Measurements from ENCODE around the gene KIF23.
A peak's percentile ranks its signal among the peaks of the same experiment; 100 is the strongest.

Gene KIF23

DNA sequence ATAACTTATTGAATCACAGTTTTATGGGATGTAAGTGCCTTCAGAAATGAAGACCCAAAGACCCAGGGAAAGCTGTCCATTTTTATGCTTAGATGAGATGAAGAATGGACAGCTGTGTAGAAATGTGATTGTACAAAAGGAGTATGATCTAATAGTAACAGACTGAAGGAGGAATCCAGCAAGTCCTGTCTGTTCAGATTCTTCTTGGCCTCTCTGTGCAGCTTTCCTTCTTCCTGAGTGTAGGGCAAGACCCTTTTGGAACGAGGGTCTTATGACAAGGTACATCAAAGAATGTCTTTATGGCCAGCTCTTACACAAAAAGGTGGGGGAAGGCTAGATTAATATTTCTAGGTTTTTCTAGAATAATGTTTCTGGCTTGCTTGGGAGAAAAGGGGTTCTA, 1.4 kb upstream of the KIF23 start:
- 100% methylated on average over 1 of the region's 1 CpG for WGBS
- Histone ChIP-seq H3K4me1 (ENCODE audit: insufficient read depth, low read length) (peaks cover 9% of the 10 kb centered on the region), H3K27ac (ENCODE audit: low read depth, low read length) (no peak overlapping the region)

DNA sequence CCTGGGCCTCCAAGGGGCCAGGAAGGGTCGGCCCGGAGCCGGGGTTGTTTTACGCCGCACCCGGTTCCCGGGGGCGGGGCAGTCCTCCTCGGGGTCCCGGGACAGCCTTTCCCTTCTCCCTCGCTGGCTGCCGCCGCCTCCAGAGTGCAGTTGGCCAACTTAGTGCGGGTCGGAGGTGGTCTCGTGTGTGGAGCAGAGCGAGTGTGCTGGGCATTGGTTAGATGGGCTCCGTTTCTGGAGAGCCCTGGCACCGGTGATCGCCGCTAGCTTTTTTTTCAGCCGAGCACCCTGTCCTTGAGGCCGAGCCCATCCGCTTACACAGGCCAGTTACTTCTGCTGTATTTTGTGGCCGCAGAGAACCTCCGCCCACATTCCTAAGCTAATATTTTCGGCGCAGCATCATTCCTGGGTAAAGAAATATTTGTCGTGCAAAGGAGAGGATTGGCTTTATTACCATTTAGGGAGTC, 585 bp downstream of the KIF23 start:
- Histone ChIP-seq H3K4me1 (ENCODE audit: insufficient read depth, low read length) (peaks cover 9% of the 10 kb centered on the region), H3K9ac (ENCODE audit: low read depth, low read length) (peak overlapping the region; percentile 79), H3K27me3 (ENCODE audit: insufficient read depth, low read length) (0 out of 2 replicates have a peak, but pooled peaks cover 2% of the 10 kb centered on the region), H3K9me3 (ENCODE audit: insufficient read depth, low read depth, low read length) (no peaks in the 10 kb centered on the region), H3K27ac (ENCODE audit: low read depth, low read length) (peak overlapping the region; percentile 92; the same call in 1 of the 2 replicates), H3K36me3 (ENCODE audit: insufficient read depth, low read length) (peaks cover 38% of the 10 kb centered on the region), H3K4me3 (ENCODE audit: low read length) (peak overlapping the region; percentile 83)
- WGBS, result under 1% methylated on average over 29 of the region's 29 CpGs

More for the DNA sequence above, 1.4 kb upstream of the KIF23 start:
- 0 out of 2 replicates have a peak, but pooled peaks cover 2% of the 10 kb centered on the region for H3K27me3 ChIP-seq (ENCODE audit: insufficient read depth, low read length)
- H3K4me3 ChIP-seq (ENCODE audit: low read length), result no peak overlapping the region
- H3K9ac ChIP-seq (ENCODE audit: low read depth, low read length), result no peak overlapping the region
- H3K9me3 ChIP-seq (ENCODE audit: insufficient read depth, low read depth, low read length), result no peaks in the 10 kb centered on the region
- peaks cover 18% of the 10 kb centered on the region for H3K36me3 ChIP-seq (ENCODE audit: insufficient read depth, low read length)

DNA sequence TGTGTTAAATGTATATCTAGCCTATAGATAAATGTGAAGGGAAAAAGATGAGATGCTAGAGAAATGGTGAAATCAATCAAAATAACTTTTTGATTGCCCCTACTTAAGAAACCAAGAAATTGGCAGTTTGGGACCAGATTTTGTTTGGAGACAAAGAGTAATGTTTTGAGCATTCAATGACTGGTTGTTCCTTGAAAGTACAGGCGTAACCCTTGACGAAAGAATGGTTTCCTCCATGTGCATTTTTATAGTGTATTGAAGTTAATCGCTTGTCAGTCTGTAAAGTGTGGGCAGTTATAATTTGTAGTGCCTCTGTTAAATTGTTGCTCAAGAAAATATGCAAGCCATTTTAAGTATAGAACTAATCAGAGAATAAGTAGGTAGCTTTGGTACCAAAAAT, 1.2 kb downstream of the KIF23 start:
- no peak overlapping the region for H3K27ac ChIP-seq (ENCODE audit: low read depth, low read length)
- peaks cover 45% of the 10 kb centered on the region for H3K36me3 ChIP-seq (ENCODE audit: insufficient read depth, low read length)
- no peaks in the 10 kb centered on the region for H3K9me3 ChIP-seq (ENCODE audit: insufficient read depth, low read depth, low read length)
- peaks cover 9% of the 10 kb centered on the region for H3K4me1 ChIP-seq (ENCODE audit: insufficient read depth, low read length)
- peak overlapping the region; percentile 79; the same call in 1 of the 2 replicates for H3K9ac ChIP-seq (ENCODE audit: low read depth, low read length)
- H3K27me3 ChIP-seq (ENCODE audit: insufficient read depth, low read length), result 0 out of 2 replicates have a peak, but pooled peaks cover 2% of the 10 kb centered on the region
- H3K4me3 ChIP-seq (ENCODE audit: low read length), result peak overlapping the region; percentile 83
- 36% methylated on average over 3 of the region's 3 CpGs for WGBS

DNA sequence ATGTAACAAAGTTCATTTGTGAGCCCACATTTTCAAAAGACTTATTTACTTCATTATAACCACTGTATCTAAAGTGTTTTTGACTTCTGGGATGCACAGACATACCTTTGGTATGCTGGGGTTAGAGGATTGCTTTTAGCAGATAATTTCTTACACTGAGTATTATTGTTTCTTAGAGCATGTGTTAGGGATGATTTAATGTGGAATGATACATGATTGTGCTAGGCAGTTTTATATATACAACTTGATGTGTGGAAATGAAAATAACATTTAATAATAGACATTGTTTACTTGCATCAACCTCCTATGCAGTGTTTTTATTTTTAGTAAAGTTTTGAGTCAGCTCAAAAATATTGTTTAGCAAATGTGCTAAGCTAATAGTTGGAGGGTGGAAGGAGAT, 3.4 kb downstream of the KIF23 start:
- Histone ChIP-seq H3K9ac (ENCODE audit: low read depth, low read length) (no peak overlapping the region), H3K4me1 (ENCODE audit: insufficient read depth, low read length) (peaks cover 9% of the 10 kb centered on the region), H3K9me3 (ENCODE audit: insufficient read depth, low read depth, low read length) (no peaks in the 10 kb centered on the region), H3K36me3 (ENCODE audit: insufficient read depth, low read length) (peaks cover 66% of the 10 kb centered on the region), H3K4me3 (ENCODE audit: low read length) (no peak overlapping the region), H3K27ac (ENCODE audit: low read depth, low read length) (no peak overlapping the region), H3K27me3 (ENCODE audit: insufficient read depth, low read length) (0 out of 2 replicates have a peak, but pooled peaks cover 2% of the 10 kb centered on the region)

DNA sequence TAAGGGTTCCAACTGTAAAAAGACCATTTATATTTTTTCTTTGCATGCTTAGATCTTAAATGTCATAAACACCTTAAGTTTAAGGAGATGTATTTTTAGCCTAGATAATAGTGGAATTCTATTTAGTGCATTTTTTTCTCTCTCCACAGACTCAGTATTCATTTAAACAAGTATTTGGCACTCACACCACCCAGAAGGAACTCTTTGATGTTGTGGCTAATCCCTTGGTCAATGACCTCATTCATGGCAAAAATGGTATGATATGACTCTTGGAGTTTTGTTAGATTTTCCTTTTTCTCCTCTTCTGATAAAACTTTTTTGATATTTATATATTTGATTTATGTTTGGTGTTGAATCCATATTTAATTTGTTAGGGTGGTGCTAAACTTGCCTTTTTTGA, 7.3 kb downstream of the KIF23 start:
- H3K27me3 ChIP-seq (ENCODE audit: insufficient read depth, low read length), result no peaks in the 10 kb centered on the region
- no peak overlapping the region for H3K27ac ChIP-seq (ENCODE audit: low read depth, low read length)
- no peak overlapping the region for H3K4me3 ChIP-seq (ENCODE audit: low read length)
- H3K4me1 ChIP-seq (ENCODE audit: insufficient read depth, low read length), result no peaks in the 10 kb centered on the region
- H3K9me3 ChIP-seq (ENCODE audit: insufficient read depth, low read depth, low read length), result no peaks in the 10 kb centered on the region
- H3K9ac ChIP-seq (ENCODE audit: low read depth, low read length), result no peak overlapping the region
- peaks cover 95% of the 10 kb centered on the region for H3K36me3 ChIP-seq (ENCODE audit: insufficient read depth, low read length)

DNA sequence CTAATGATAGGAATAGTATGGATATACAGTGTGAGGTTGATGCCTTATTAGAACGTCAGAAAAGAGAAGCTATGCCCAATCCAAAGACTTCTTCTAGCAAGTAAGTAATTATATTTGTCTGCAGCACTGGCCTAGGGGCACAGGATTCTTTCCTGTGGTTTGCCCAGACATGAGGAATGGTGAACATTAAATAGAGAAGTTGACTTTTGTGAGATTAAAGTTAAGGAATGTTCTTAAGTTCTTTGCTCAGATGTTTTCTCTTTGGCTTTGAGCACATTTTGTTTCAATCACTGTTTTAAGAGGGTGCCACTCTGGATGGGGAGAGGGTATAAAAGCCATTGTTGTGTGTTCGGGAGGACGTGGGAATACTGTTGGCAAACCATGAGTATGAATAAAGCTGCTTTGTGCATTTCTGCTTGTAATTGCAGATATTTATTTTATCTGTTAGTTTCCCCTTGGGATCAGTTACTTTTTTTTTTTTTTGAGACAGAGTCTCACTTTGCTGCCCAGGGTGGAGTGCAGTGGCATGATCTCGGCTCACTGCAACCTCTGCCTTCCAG, 8.3 kb downstream of the KIF23 start:
- Histone ChIP-seq H3K4me3 (ENCODE audit: low read length) (no peak overlapping the region), H3K27me3 (ENCODE audit: insufficient read depth, low read length) (no peaks in the 10 kb centered on the region), H3K9me3 (ENCODE audit: insufficient read depth, low read depth, low read length) (no peaks in the 10 kb centered on the region), H3K9ac (ENCODE audit: low read depth, low read length) (no peak overlapping the region), H3K36me3 (ENCODE audit: insufficient read depth, low read length) (peaks cover 98% of the 10 kb centered on the region), H3K27ac (ENCODE audit: low read depth, low read length) (no peak overlapping the region), H3K4me1 (ENCODE audit: insufficient read depth, low read length) (no peaks in the 10 kb centered on the region)
- 92% methylated on average over 4 of the region's 4 CpGs for WGBS

DNA sequence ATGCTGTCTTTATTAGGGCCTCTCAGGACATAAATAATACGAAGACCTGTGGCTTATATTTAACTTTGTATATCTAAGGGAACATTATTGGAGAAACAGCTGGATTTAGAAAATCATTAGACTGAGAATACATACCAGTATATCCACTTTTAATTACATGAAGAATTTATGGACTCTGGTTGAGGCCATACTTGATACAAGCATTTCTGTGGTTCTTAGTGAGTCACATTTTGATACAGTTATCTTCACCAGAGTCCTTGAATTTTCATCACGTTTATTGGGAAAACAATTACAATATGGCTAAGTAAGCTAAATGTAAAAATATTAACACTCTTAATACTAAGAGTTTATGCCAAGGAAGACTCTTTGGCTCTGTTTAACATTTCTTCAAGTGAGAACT, 9.9 kb downstream of the KIF23 start:
- Histone ChIP-seq H3K9me3 (ENCODE audit: insufficient read depth, low read depth, low read length) (no peaks in the 10 kb centered on the region), H3K36me3 (ENCODE audit: insufficient read depth, low read length) (peaks cover 97% of the 10 kb centered on the region), H3K27me3 (ENCODE audit: insufficient read depth, low read length) (no peaks in the 10 kb centered on the region)

DNA sequence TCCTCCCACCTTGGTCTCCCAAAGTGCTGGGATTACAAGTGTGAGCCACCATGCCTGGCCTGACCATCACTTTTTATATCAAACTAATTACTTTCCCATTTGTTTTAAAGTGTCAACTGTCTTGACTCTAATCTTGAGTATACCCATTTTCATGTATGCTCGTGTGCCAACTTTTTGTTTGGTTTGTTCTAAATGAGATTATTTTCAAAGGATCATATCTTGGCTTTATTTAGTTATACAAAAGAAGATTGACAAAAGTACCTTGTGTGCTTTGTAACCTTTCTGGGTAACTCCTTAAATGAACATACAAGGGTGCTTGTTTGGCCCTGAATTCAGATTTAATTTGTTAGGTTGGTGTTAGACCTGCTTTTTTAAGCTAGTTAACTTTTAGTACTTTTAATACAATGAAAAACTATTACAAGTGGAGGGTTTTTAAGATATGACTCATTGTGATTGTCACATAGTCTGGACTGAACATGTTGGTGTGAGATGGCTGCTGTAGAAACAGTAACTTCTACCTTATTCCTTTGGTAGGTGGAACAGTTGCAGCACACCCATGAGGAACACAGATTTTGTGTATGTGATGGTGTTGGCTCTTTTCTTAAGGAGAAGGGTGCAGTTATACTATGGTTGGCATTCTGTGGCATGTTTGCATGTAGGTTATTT, 10.7 kb downstream of the KIF23 start:
- Histone ChIP-seq H3K4me1 (ENCODE audit: insufficient read depth, low read length) (no peaks in the 10 kb centered on the region), H3K9ac (ENCODE audit: low read depth, low read length) (no peak overlapping the region), H3K27ac (ENCODE audit: low read depth, low read length) (no peak overlapping the region), H3K4me3 (ENCODE audit: low read length) (no peak overlapping the region), H3K36me3 (ENCODE audit: insufficient read depth, low read length) (peaks cover 97% of the 10 kb centered on the region), H3K9me3 (ENCODE audit: insufficient read depth, low read depth, low read length) (no peaks in the 10 kb centered on the region), H3K27me3 (ENCODE audit: insufficient read depth, low read length) (no peaks in the 10 kb centered on the region)
- WGBS, result 100% methylated on average over 1 of the region's 1 CpG

More for the DNA sequence above, 9.9 kb downstream of the KIF23 start:
- H3K4me1 ChIP-seq (ENCODE audit: insufficient read depth, low read length), result no peaks in the 10 kb centered on the region
- H3K27ac ChIP-seq (ENCODE audit: low read depth, low read length), result no peak overlapping the region
- WGBS, result no CpG with 5 or more reads among the region's 2 CpGs
- no peak overlapping the region for H3K9ac ChIP-seq (ENCODE audit: low read depth, low read length)
- H3K4me3 ChIP-seq (ENCODE audit: low read length), result no peak overlapping the region

DNA sequence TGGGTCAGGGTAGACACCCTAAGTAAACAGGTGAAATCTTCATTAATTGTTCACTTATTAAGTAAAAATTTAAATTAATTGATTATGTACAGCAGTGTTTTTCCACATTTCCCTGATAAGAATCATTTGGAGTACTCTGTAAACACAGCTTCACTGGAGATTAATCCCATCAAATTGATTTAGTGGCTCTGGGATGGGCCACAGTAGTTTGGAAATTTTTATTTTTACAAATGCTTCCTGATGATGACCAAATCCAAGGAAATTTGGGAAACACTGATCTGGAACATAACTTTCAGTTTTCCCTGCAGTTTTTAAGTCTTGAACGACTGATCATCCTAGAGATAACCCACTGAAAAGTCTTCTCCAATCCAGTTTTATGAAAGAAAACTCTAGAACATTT, 19.7 kb downstream of the KIF23 start:
- WGBS, result 94% methylated on average over 1 of the region's 1 CpG
- Histone ChIP-seq H3K9ac (ENCODE audit: low read depth, low read length) (no peak overlapping the region), H3K27me3 (ENCODE audit: insufficient read depth, low read length) (no peaks in the 10 kb centered on the region), H3K9me3 (ENCODE audit: insufficient read depth, low read depth, low read length) (no peaks in the 10 kb centered on the region), H3K27ac (ENCODE audit: low read depth, low read length) (no peak overlapping the region), H3K4me3 (ENCODE audit: low read length) (no peak overlapping the region), H3K4me1 (ENCODE audit: insufficient read depth, low read length) (no peaks in the 10 kb centered on the region), H3K36me3 (ENCODE audit: insufficient read depth, low read length) (peaks cover 98% of the 10 kb centered on the region)

DNA sequence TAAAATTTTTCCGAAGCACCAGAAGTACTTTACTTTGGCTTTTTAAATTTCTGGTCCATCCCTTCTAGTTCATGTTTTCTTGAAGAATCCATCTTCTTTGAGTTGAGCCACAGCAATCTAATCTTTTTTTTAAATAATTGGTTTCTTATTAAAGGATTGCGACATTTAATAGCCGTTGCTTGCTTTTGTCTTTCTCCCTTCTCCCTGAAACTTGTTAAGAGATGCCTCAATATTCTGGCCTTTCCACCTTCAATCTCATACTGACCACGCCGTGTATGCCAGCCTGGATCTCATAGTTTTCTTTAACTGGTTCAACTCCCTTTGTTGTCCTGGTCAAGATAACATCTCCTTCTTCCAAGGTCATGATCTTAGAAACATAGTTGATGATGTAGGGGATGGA, 20.1 kb downstream of the KIF23 start:
- Histone ChIP-seq H3K9ac (ENCODE audit: low read depth, low read length) (no peak overlapping the region), H3K27ac (ENCODE audit: low read depth, low read length) (no peak overlapping the region), H3K4me3 (ENCODE audit: low read length) (no peak overlapping the region), H3K9me3 (ENCODE audit: insufficient read depth, low read depth, low read length) (no peaks in the 10 kb centered on the region), H3K27me3 (ENCODE audit: insufficient read depth, low read length) (no peaks in the 10 kb centered on the region), H3K36me3 (ENCODE audit: insufficient read depth, low read length) (peaks cover 98% of the 10 kb centered on the region), H3K4me1 (ENCODE audit: insufficient read depth, low read length) (no peaks in the 10 kb centered on the region)
- WGBS, result 97% methylated on average over 5 of the region's 5 CpGs

DNA sequence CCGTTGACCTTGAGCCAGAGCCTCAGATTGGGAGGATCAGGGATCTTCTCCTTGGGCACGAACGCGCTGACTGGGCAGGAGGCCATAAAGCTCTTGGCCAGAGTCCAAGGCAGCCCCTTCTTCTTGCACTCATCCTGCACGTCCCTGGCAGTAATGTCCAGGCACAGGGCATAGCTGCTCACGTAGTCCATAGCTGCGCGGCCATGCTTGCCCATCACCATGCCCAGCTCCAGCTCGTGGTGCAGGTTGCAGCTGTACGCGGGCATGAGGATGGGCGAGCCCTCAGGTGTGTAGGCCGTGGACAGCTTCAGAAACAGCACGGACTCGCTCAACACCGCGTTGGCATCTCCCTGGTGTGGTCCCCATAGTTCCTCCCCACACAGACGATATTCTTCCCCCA, 20.5 kb downstream of the KIF23 start:
- Histone ChIP-seq H3K9ac (ENCODE audit: low read depth, low read length) (no peak overlapping the region), H3K4me3 (ENCODE audit: low read length) (no peak overlapping the region), H3K4me1 (ENCODE audit: insufficient read depth, low read length) (no peaks in the 10 kb centered on the region), H3K27me3 (ENCODE audit: insufficient read depth, low read length) (no peaks in the 10 kb centered on the region), H3K9me3 (ENCODE audit: insufficient read depth, low read depth, low read length) (no peaks in the 10 kb centered on the region), H3K27ac (ENCODE audit: low read depth, low read length) (no peak overlapping the region), H3K36me3 (ENCODE audit: insufficient read depth, low read length) (peaks cover 98% of the 10 kb centered on the region)
- 97% methylated on average over 18 of the region's 18 CpGs for WGBS
